Left lobe of liver (tissue), 2 donors: ENCODE data around the gene ETHE1. TPM values are rescaled to one million over a fixed set of nuclear protein-coding genes. Genes with fewer than 3 reads are reported as not detected.
"Not testable (repeated sequence)": the region's sequence is repeated elsewhere in the genome, so short reads cannot be mapped to it uniquely, and the experiment has no call there.

Experiments
- ATAC-seq: fragments of 200-7000 bp; cut with Tn5 transposase; one replicate; pipeline ENCODE4 v1.9.1; 2020; ENCODE audit warnings: mild to moderate bottlenecking, moderate library complexity
- DNase-seq: peaks from one replicate; pipeline ENCODE4 v3.0.0-alpha.2; 2020; ENCODE audit warnings: low spot score
- total RNA-seq: library from RNA; stranded (reverse); gene quantifications from one replicate; pipeline ENCODE4 v1.2.1, GENCODE V29; 2021
- donor health status: DM: no; HTN: no; CAD: no; lungs with moderate emphysema.
- donor health status: DM: no; HTN: yes; CAD: no.

ETHE1 gene
- total RNA-seq, 1 donor from 2014 or later, result 43.5 TPM

DNA sequence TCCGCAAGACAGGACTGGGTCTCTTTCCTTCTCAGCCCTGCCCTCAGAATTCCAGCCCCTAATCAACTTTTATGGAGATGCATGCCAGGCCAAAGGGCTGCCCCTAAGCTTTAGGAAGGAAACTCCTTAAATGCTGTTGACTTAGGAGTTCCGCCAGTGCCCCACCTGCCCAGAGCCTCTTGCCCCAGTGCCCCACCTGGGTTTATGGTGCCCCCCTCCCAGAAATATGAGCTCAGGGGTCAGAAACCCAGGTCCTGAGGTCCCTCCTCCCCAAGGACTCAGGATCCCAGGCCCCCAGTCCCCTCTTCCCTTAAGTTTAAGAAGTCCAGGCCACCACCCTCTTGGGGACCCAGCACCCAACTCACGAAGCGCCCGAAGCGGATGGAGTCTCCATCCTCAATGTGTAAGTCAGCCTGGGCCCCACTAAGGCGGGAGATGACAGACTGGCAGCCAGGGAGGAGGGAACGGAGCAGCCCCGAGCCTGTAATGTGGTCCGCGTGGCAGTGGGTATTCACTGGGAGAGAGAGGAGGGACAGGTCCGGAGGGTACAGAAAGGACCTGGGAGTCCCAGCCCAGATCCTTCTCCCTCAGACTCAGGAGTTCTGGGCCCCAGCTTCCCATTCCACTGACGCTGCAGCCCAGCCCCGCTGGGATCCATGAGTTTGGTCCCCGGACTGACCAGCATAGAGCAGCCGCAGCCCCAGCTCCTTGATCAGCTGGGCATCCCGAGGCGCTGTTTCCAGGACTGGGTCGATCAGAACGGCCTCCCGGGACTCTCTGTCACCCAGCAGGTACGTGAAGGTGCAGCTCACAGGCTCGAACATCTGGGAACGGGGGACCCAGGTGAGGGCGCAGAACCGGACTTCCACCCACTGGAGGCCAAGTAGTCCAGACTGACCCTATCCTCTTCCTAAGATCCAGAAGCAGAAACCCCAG is 897 bp downstream of the ETHE1 start:
- ATAC-seq, result peak; percentile 43
- peak; percentile 58 for DNase-seq

DNA sequence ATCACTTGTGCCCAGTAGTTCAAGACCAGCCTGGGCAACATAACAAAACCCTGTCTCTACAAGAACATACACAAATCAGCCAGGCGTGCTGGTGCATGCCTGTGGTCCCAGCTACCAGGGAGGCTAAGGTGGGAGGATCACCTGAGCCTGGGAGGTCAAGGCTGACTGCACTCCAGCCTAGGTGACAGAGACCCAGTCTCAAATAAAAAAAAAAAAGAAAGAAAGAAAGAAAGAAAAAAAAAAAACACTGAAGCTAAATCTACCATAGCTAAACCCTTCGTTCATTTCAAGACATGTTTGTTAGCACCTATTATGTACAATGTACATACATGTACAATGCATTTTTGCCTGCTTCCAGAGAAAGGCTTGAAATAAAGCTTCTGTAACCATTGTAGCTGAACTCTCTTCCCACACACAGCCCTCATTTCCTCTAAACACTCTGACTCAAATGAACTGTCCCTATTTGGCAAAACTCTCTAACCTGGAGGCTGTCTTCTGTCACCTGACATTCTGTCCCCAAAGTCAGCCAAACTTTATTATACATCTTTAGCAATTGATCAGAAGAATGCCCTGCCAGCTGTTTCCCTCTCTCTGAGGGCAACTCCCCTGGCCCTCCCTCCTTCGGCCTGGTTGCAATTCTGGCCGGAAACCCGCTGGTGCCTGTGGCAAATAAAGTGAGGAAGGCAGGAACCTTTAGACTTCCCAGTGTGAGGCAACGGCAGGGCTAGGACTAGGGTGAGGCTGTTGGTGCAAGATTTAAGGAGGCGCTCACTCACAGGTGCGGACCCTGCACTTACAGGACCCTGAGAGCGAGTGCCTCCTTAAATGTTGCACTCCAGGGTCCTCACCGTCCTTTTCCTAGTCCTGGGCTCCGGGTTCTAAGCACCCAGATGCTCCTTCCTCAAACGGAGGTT is 1.8 kb downstream of the ETHE1 start:
- ATAC-seq, result peak; percentile 77

DNA sequence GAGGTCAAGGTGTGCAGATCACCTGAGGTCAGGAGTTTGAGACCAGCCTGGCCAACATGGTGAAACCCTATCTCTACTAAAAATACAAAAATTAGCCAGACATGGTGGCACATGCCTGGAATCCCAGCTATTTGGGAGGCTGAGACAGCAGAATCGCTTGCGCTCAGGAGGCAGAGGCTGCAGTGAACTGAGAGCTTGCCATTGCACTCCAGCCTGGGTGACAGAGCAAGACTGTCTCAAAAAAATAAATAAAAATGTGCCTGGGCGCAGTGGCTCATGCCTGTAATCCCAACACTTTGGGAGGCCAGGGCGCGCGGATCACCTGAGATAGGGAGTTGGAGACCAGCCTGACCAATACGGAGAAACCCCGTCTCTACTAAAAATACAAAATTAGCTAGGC is 3.3 kb downstream of the ETHE1 start:
- DNase-seq, ATAC-seq: not testable (repeated sequence)

More for the DNA sequence above, 1.8 kb downstream of the ETHE1 start:
- peak; percentile 90 for DNase-seq

DNA sequence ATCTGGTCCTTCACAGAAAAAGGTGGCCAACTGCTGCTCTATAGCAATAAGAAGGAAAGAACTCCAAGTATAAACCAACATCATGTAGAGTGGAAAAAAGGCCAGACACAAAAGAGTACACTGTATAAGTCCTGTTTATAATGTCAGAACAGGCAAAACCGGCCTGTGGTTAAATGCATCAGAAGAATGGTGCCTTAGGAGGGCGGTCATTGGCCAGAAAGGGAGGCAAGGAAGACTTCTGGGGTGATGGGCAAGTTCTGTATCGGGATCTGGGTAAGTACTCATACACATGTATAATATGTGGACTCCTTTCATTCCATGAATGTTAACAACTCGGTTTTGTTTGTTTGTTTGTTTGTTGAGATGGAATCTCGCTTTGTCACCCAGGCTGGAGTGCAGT is 4.1 kb downstream of the ETHE1 start:
- ATAC-seq (no peak), DNase-seq (no peak)

DNA sequence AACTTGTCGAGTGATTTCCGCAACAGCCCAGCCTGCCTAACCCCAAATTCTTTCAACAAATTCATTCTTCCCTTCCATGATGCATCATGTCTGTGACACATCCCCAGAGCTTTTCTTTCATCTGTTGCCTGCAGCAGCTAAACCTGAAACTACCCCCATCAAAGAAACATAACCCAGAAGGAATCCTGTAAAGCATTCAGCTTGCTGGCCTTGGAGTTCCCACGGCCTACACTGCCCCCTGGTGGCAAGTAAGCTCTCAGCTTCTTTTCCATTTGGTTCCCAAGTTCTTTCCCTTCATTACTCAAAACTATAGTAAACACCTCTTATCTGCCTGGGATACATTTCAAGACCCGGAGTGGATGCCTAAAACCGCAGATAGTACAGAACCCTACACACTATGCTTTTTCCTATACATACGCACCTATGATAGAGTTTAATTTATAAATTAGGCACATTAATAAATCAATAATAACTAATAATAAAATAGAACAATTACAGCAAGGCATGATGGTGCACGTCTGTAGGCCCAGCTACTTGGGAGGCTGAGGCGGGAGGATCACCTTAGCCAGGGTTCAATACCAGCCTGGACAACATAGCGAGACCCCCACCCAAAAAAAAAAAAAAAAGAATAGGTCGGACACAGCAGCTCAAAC is 7.4 kb downstream of the ETHE1 start:
- peak; percentile 96 for ATAC-seq

DNA sequence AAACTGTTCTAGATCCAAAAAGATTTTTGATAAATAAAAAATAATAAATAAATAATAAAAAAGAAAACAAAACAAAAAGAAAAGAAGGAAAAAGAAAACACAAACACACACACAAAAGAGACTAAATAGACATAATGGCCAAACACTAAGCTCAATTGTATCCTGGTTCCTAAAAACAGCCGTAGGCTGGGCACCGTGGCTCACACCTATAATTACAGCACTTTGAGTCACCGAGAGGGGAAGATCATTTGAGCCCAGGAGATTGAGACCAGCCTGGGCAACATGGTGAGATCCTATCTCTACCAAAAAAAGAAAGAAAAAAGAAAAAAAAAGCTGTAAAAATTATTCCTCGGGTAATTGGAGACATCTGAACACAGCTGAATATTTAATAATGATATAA is 8.9 kb downstream of the ETHE1 start:
- no peak for ATAC-seq

More for the DNA sequence above, 7.4 kb downstream of the ETHE1 start:
- peak; percentile 72 for DNase-seq

DNA sequence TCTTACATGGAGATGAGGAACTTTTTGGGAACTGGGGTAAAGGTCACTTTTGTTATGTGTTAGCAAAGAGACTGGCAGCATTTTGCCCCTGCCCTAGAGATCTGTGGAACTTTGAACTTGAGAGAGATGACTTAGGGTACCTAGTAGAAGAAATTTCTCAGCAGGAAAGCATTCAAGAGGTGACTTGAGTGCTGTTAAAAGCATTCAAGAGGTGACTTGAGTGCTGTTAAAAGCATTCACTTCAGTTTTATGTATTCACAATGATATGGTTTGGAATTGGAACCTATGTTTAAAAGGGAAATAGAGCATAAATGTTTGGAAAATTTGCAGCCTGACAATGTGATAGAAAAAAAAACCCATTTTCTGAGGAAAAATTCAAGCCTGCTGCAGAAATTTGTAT is 14.6 kb downstream of the ETHE1 start:
- DNase-seq, ATAC-seq: not testable (repeated sequence)

More for the DNA sequence above, 8.9 kb downstream of the ETHE1 start:
- DNase-seq, result no peak

DNA sequence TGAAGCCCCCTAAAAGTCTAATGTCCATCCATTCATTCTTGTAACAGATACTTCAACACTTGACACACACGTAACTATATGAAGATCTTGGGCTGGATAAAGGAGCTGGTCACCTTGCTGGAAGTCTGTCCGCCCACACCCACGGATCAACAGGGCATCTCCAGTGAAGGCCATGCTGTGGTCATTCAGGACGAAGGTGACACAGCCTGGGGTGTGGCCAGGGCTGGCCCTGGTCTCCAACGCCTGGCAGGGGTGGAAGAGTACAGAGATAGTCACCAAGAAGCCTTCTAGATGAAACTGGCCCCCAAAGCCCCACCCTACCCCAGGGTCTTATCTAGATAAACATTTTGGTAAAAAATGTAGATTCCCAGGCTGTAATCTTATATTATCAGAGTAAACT is 15.7 kb downstream of the ETHE1 start:
- no peak for DNase-seq
- no peak for ATAC-seq

DNA sequence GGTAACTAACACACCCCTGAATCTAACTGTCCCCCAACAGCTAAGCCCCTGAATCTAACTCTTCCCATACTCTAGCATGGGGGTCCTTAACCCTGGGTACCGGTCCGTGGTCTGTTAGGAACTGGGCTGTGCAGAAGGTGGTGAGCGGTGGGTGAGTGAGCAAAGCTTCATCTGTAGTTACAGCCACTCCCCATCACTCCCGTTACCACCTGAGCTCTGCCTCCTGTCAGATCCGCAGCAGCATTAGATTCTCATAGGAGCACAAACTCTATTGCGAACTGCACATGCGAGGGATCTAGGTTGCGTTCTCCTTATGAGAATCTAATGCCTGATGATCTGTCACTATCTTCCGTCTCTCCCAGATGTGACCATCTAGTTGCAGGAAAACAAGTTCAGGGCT is 16.3 kb downstream of the ETHE1 start:
- DNase-seq, result no peak
- no peak for ATAC-seq

DNA sequence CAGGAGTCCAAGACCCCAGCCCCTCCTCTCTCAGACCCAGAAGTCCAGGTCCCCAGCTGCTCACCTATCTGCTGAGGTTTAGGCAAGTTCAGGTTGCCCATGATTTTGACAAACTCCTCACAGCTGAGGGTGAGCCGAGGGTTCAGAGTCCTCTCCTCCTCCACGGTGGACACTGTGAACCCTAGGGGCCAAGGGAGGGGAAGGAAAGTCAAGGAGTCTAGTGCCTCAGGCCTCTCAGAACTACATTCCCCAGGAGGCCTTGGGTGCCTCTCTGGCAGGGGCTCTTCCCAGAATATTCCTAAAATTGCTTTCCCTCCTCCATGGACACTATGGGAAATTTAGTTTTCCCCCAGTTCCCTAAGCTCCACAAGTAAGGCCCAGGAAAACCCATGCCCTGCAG is 19.1 kb downstream of the ETHE1 start:
- no peak for DNase-seq
- no peak for ATAC-seq

DNA sequence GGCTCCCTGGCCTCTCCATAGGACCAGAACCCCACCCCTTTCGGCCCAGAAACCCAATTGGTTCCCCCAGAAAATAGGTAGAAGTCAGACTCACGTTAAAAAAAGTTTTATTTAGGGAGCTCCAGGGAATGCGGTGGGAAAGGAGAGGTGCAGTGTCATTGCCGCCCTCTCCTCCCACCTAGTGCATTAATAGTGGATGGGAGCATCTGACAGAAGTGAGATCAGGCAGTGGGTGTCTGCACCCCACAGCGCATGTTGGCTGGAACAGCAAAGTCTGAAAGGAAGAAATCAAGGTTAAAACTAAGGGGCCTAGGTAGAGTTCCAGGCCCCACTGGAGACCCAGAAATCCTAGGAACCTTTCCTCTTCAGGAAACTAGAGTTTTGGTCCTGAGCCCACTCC is 20.4 kb downstream of the ETHE1 start:
- ATAC-seq, result no peak
- DNase-seq, result no peak

DNA sequence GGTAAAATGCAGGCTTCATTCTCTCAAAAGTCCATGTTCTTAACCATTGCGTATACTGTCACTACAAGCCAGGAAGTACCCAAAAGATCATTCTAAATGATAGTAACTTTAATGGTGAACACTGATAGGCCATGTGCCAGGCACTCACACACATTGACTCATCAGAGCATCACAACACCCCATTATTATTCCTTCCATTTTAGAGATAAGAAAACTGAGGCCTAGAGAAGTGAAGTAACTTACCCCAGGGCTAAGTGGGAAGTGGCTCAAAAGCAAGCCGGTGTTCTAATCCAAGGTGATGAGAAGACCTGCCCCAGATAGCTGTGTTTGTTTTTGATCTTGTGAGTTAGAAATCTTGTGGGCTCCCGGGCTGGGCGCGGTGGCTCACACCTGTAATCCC is 21.1 kb downstream of the ETHE1 start:
- ATAC-seq, result no peak

DNA sequence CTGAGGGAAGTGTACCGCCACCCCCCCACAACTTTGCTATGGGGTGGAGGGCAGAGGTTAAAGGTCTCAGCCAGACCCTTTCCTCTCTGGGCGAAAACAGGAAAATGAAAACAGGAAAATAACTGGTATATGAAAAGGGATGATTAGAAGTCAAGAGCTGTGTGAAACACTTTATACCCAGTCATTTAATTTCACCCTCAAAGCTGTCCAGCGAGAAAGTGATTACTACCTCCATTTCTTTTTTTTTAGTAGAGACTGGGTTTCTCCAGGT is 21.9 kb downstream of the ETHE1 start:
- DNase-seq (no peak), ATAC-seq (no peak)

More for the DNA sequence above, 21.1 kb downstream of the ETHE1 start:
- no peak for DNase-seq

DNA sequence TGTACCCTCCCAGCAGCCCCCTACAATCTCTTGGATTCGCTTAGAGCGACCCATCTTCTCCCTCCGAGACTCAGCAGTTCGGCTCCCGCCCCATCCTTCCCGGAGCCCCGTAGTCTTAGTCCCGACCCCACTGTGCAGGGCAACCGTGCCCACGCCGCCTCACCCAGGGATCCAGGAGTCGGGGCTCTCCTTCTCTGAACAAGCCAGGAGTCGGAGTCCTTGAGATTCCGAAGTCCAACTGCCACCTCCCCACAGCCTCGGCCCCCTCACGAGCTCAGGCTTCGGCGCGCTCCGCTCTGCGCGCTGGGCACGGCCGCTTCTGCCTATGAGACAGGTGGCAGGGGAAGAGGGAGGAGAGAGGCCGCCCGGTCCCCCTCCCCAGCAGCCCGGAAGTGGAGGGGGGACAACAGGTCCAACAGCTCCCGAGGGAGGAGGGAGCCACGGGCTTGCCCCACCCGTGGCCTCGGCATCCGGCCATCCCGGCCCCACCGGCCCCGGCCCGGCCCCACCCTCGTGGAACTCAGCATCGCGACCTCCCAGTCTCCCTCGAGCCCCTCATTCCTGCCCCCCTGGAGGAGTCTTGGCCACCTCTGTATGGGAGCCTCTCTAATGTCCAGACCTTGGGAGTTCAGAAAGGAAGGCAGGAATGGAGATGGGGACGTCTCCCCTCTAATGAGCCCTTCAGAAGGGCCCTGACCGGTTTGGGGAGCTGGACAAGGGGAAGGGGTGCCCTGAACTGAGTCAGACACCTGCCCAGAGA is 22.4 kb downstream of the ETHE1 start, which contains the start of gene PHLDB3:
TSS of gene PHLDB3 (minus strand) at position 321 of the 760 bp plus-strand sequence. CDS start 628 bp downstream, outside the sequence.
- DNase-seq, result peak; percentile 59
- ATAC-seq, result peak; percentile 48

DNA sequence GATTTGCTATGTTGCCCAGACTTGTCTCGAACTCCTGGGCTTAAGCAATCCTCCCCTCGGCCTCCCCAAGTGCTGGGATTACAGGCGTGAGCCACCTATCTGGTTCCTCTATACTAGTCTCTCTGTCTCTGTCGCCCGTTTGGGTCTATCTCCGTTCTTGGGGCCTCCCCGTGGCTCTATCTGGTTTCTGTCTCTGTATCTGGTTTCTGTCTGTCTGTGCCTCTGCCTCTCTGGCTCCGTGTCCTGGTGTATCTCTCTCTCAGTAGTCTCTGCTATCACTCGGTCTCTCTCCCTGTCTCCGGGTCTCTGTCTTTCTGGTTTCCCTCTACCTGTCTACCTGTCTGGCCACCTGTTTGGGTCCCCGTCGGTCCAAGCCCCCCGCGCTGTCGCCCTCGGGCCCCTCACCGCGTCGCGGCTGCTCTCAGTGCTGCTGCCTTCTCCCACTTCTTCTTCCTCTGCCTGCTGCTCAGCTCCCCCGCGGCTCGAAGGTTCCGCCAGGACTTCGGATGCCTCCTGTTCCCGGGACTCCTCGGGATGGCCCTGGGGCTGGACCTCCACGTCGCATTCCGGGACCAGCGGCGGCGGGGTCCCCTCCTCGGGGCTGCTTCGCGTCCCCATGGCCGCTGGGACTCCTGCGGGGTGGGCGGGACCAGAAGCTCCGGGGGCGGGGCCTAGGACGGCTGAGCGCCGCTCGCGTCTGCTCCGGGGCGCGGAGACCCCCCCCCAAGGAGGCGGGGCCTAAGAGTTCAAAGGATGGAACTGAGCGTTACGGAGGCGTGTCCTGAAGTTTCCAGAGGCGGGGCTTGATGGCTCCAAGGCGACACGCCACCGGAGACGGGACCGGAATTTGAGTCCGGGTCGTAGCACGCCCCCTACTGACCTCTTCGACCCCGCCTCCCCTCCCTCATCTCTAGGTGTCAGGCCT is 23.2 kb downstream of the ETHE1 start:
- ATAC-seq, result peak; percentile 93

DNA sequence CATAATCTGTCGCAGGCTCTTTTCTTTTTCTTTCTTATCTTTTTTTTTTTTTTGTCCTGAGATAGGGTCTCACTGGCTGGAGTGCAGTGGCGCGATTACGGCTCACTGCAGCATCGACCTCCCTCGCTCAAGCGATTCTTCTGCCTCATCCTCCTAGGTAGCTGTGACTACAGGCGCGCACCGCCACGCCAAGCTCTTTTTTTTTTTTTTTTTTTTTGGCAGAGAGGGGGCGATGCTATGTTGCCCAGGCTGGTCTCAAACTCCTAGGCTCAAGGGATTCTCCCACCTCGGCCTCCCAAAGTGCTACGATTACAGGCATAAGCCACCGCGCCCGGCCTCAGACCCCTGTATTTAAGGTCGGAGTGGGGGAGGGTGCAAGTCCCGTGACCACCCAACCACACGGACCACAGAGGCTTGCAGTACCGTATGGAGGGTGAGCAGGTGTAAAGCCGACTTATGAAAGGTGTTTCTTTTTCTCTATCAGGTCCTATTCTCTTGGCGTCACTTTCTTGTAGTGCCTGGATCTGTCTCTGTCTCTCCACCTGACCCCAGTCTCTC is 24.5 kb downstream of the ETHE1 start:
- DNase-seq (no peak), ATAC-seq (no peak)

More for the DNA sequence above, 23.2 kb downstream of the ETHE1 start:
- DNase-seq, result peak; percentile 99

DNA sequence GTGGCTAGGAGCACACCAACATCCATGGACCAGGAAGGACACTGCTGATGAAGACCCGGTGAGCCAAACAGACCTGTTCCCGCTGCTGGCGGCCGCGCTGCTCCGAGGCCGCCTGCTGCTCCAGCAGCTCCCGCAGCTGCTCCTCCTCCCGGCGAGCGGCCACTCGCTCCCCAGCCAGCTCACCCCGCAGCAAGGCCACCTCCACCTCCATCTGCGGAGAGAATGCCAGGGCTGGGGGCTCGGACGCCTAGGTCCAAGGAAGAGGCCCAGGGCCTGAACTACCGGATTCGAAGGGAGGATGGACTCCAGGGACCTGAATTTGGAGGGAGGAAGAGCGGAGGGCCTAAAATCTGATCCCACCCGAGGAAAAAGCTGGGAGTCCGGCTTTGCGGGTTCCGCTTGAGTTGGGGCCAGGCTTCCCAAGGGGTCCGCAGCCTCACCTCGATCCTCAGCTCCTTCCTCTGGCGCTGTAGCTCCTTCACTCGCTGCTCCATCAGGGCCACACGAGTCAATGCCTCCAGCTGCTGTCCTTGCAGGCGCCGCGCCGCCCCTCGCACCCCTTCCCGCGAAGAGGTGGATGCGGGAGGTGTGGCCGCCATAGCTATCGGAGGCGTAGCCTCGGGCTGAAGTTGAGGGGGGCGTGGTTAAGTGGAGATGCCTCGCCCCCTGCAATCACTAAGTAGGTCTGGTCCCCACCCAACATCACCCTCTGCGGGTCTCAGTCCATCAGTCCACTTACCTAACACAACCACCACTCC is 25.2 kb downstream of the ETHE1 start:
- ATAC-seq (no peak), DNase-seq (no peak)

DNA sequence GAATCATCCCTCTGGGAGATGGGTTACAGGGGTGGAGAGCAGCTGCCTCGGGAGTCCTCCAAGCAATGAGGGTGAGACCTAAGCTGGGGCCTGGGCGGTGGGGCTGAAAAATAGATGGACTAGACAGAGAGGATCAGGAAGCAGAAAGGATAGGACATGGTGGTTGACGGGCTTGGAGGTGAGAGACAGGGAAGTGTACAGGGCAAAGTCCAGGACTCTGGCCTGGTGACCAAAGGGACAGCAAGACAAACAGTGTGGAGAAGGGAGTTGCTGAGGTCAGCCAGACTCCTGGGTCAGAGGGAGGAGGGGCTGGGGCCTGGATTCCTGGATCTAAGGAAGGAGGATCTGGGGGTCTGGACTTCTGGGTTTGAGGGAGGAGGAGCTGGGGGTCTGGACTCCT is 28.0 kb downstream of the ETHE1 start:
- peak; percentile 81 for ATAC-seq
- peak; percentile 93 for DNase-seq
